WTC11 (cell line): Measurements from ENCODE around the gene DNAJC18. TPM values are rescaled to one million over a fixed set of nuclear protein-coding genes. Genes with fewer than 3 reads are reported as not detected.

Experiments used
- ATAC-seq: fragments of 200-7000 bp; cut with Tn5 transposase; 2 replicates; pipeline ENCODE4 v1.10.0; 2021; ENCODE audit warnings: mild to moderate bottlenecking, moderate library complexity
- CTCF ChIA-PET: fragments of 300-600 bp; sonication (Branson Sonifier 250); formaldehyde crosslinking; loops from one replicate; lab custom pipeline; 2021; ENCODE audit warnings: antibody characterized with exemption; lab: Charles Lee
- POLR2A ChIA-PET: fragments of 350-600 bp; sonication (Branson Sonifier 250); formaldehyde crosslinking; loops from one replicate; lab custom pipeline; 2021; ENCODE audit warnings: antibody characterized with exemption; lab: Charles Lee
- DNase-seq: peaks from one replicate; pipeline ENCODE4 v3.0.0; 2021; ENCODE audit warnings: low spot score
- H3K27ac Mint-ChIP-seq: 2 replicates; pipeline ENCODE4 v1.8.0; 2021; ENCODE audit warnings: mixed read lengths
- H3K27me3 Mint-ChIP-seq: 2 replicates; pipeline ENCODE4 v1.8.0; 2021; ENCODE audit warnings: low read depth, mild to moderate bottlenecking, moderate library complexity, mixed read lengths
- H3K36me3 Mint-ChIP-seq: 2 replicates; pipeline ENCODE4 v1.8.0; 2021; ENCODE audit warnings: mixed read lengths
- H3K4me1 Mint-ChIP-seq: 2 replicates; pipeline ENCODE4 v1.8.0; 2022; ENCODE audit warnings: mixed read lengths
- H3K4me3 Mint-ChIP-seq: 2 replicates; pipeline ENCODE4 v1.8.0; 2021; ENCODE audit warnings: mild to moderate bottlenecking, moderate library complexity, mixed read lengths
- H3K9me3 Mint-ChIP-seq: 2 replicates; pipeline ENCODE4 v1.8.0; 2021; ENCODE audit warnings: mixed read lengths
- ATF1 ChIP-seq: sonication (generic); formaldehyde crosslinking; IDR thresholded peaks from 2 replicates; pipeline ENCODE4 v1.8.1; 2023; ENCODE audit warnings: mild to moderate bottlenecking, moderate library complexity, missing genetic modification reagents
- ETV6 ChIP-seq: sonication (generic); formaldehyde crosslinking; IDR thresholded peaks from 2 replicates; pipeline ENCODE4 v1.8.1; 2022; ENCODE audit warnings: mild to moderate bottlenecking, missing genetic modification reagents
- FOXP1 ChIP-seq: sonication (generic); formaldehyde crosslinking; IDR thresholded peaks from 2 replicates; pipeline ENCODE4 v1.8.0; 2022; ENCODE audit warnings: missing genetic modification reagents, mild to moderate bottlenecking, moderate library complexity, borderline replicate concordance
- FOXP4 ChIP-seq: sonication (generic); formaldehyde crosslinking; IDR thresholded peaks from 2 replicates; pipeline ENCODE4 v1.8.0; 2022; ENCODE audit warnings: mild to moderate bottlenecking, missing genetic modification reagents
- GABPB1 ChIP-seq: sonication (generic); formaldehyde crosslinking; IDR thresholded peaks from 2 replicates; pipeline ENCODE4 v1.8.1; 2023; ENCODE audit warnings: mild to moderate bottlenecking, missing genetic modification reagents
- JAZF1 ChIP-seq: fragments of 250-450 bp; sonication (Bioruptor Pico); IDR thresholded peaks from 2 replicates; pipeline ENCODE4 v1.9.0; 2021; ENCODE audit warnings: moderate library complexity, mild to moderate bottlenecking, inconsistent platforms
- RELA ChIP-seq: sonication (generic); formaldehyde crosslinking; IDR thresholded peaks from 2 replicates; pipeline ENCODE4 v1.8.1; 2022; ENCODE audit warnings: missing genetic modification reagents, mild to moderate bottlenecking, borderline replicate concordance
- SOX15 ChIP-seq: fragments of 250-450 bp; sonication (Bioruptor Pico); IDR thresholded peaks from 2 replicates; pipeline ENCODE4 v1.9.0; 2021; ENCODE audit warnings: mild to moderate bottlenecking
- STAT6 ChIP-seq: sonication (generic); formaldehyde crosslinking; conservative IDR thresholded peaks from 2 replicates; pipeline ENCODE4 v1.8.1; 2023; ENCODE audit warnings: mild to moderate bottlenecking, low read depth, missing genetic modification reagents, moderate library complexity
- TCF7 ChIP-seq: sonication (generic); formaldehyde crosslinking; IDR thresholded peaks from 2 replicates; pipeline ENCODE4 v1.8.0; 2022; ENCODE audit warnings: mild to moderate bottlenecking, low read depth, missing genetic modification reagents, moderate library complexity
- TEAD4 ChIP-seq: sonication (generic); formaldehyde crosslinking; IDR thresholded peaks from 2 replicates; pipeline ENCODE4 v1.8.0; 2022; ENCODE audit warnings: mild to moderate bottlenecking, missing genetic modification reagents
- ZNF232 ChIP-seq: sonication (generic); formaldehyde crosslinking; IDR thresholded peaks from 2 replicates; pipeline ENCODE4 v1.8.0; 2022; ENCODE audit warnings: mild to moderate bottlenecking, missing genetic modification reagents
- ZNF317 ChIP-seq: sonication (generic); formaldehyde crosslinking; IDR thresholded peaks from 2 replicates; pipeline ENCODE4 v1.8.1; 2023; ENCODE audit warnings: low read depth, mild to moderate bottlenecking, moderate library complexity, missing genetic modification reagents, borderline replicate concordance
- total RNA-seq: library from RNA; stranded (reverse); gene quantifications from 3 replicates; pipeline ENCODE4 v1.2.3, GENCODE V29; 2021
- TF ChIP-seq, protein P1 (sequence below): sonication (generic); formaldehyde crosslinking; IDR thresholded peaks from 2 replicates; pipeline ENCODE4 v1.8.0; 2022; ENCODE audit warnings: mild to moderate bottlenecking, missing genetic modification reagents
- TF ChIP-seq, protein P2 (sequence below): sonication (generic); formaldehyde crosslinking; IDR thresholded peaks from 2 replicates; pipeline ENCODE4 v1.8.0; 2023; ENCODE audit warnings: missing genetic modification reagents
- TF ChIP-seq, protein P3 (sequence below): sonication (generic); formaldehyde crosslinking; conservative IDR thresholded peaks from 2 replicates; pipeline ENCODE4 v1.8.1; 2022; ENCODE audit warnings: mild to moderate bottlenecking, missing genetic modification reagents
- TF ChIP-seq, protein P4 (sequence below): fragments of 250-450 bp; sonication (Bioruptor Pico); conservative IDR thresholded peaks from 2 replicates; pipeline ENCODE4 v1.9.0; 2021; ENCODE audit warnings: mild to moderate bottlenecking

The DNAJC18 gene
- total RNA-seq, 1 experiment from 2014 or later, result 23.7 TPM

- POLR2A ChIA-PET, result interaction anchor here (0.5 kb wide), 1 partner anchor 574 kb away, joined by 3 read pairs; no protein-coding TSS in a partner anchor
- H3K27ac Mint-ChIP-seq, result no peak overlapping the region
Observed at GRCh38 chr5:139369181-139369580, 70.1 kb downstream of the DNAJC18 start.

GRCh38 chr5:139368613-139369012, 70.7 kb downstream of the DNAJC18 start:
- Mint-ChIP-seq H3K9me3 (no peaks in the 10 kb centered on the region), H3K36me3 (peaks cover 59% of the 10 kb centered on the region), H3K27me3 (no peaks in the 10 kb centered on the region), H3K4me1 (no peaks in the 10 kb centered on the region), H3K27ac (no peak overlapping the region; the same call in 1 of the 2 replicates), H3K4me3 (no peak overlapping the region)
- ChIA-PET POLR2A (interaction anchor here (0.5 kb wide), 1 partner anchor 573 kb away, joined by 3 read pairs; no protein-coding TSS in a partner anchor), CTCF (interaction anchor here (0.9 to 1.7 kb wide), 6 partner anchors 22 to 92 kb away, joined by 3 to 5 read pairs (median 4); partner anchors contain the start of gene PAIP2)
- ATAC-seq (no peak), DNase-seq (no peak)
- TF ChIP-seq, protein P1, sequence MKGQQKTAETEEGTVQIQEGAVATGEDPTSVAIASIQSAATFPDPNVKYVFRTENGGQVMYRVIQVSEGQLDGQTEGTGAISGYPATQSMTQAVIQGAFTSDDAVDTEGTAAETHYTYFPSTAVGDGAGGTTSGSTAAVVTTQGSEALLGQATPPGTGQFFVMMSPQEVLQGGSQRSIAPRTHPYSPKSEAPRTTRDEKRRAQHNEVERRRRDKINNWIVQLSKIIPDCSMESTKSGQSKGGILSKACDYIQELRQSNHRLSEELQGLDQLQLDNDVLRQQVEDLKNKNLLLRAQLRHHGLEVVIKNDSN (CRISPR knock-in tag), result no peak
- no peak for TF ChIP-seq TCF7 (CRISPR knock-in tag)
- TF ChIP-seq, protein P2, sequence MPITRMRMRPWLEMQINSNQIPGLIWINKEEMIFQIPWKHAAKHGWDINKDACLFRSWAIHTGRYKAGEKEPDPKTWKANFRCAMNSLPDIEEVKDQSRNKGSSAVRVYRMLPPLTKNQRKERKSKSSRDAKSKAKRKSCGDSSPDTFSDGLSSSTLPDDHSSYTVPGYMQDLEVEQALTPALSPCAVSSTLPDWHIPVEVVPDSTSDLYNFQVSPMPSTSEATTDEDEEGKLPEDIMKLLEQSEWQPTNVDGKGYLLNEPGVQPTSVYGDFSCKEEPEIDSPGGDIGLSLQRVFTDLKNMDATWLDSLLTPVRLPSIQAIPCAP, result no peak
- no peak for TF ChIP-seq FOXP1 (CRISPR knock-in tag)
- no peak for TF ChIP-seq JAZF1
- no peak for TF ChIP-seq ZNF317 (CRISPR knock-in tag)
- TF ChIP-seq FOXP4 (CRISPR knock-in tag), result no peak
- no peak for TF ChIP-seq SOX15 (CRISPR knock-in tag)
- no peak for TF ChIP-seq ETV6
- TF ChIP-seq, all 79 proteins: peak for 0

More at GRCh38 chr5:139369181-139369580, 70.1 kb downstream of the DNAJC18 start:
- H3K27me3 Mint-ChIP-seq, result no peaks in the 10 kb centered on the region
- H3K9me3 Mint-ChIP-seq, result no peaks in the 10 kb centered on the region
- DNase-seq, result no peak
- no peak for ATAC-seq
- peaks cover 53% of the 10 kb centered on the region for H3K36me3 Mint-ChIP-seq
- no peaks in the 10 kb centered on the region for H3K4me1 Mint-ChIP-seq
- CTCF ChIA-PET, result interaction anchor here (1.1 to 1.7 kb wide), 4 partner anchors 22 to 34 kb away, joined by 3 to 5 read pairs (median 4); partner anchors contain the start of gene PAIP2
- TF ChIP-seq ZNF232 (CRISPR knock-in tag) (no peak), GABPB1 (no peak), TEAD4 (CRISPR knock-in tag) (no peak), RELA (CRISPR knock-in tag) (no peak), ATF1 (CRISPR knock-in tag) (no peak), STAT6 (no peak)
- TF ChIP-seq, protein P3, sequence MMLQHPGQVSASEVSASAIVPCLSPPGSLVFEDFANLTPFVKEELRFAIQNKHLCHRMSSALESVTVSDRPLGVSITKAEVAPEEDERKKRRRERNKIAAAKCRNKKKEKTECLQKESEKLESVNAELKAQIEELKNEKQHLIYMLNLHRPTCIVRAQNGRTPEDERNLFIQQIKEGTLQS, result no peak
- TF ChIP-seq, protein P4, sequence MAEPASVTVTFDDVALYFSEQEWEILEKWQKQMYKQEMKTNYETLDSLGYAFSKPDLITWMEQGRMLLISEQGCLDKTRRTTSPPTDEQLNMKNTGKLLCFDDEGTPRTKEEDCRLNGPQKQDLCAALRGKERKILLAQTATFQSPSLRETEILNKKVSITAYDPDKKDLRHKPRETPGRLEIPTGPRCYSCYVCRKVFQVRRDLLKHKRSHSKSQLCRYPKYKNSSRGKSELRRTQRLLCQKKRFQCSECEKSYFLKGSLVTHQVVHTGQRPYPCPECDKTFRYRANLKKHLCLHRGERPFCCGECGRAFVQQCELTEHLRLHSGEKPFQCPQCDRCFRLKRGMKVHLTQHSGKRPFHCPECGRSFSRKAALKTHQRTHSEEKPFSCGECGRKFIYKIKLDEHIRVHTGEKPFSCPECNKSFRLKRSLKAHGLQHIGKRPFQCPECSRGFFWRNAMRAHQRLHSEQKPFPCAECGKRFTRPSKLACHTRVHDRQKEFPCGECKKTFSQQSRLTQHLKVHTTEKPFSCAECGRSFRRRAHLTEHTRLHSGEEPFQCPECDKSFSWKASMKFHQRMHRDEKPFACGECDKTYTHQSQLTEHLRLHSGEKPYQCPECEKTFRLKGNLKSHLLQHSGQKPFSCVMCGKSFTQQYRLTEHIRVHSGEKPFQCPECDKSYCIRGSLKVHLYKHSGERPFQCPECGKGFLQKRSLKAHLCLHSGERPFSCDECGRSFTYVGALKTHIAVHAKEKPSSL (CRISPR knock-in tag), result no peak
- H3K4me3 Mint-ChIP-seq, result no peak overlapping the region
